GM19193 (cell line): ENCODE data around the gene MARCKSL1.

Experiments
- POLR2A ChIP-seq: IDR thresholded peaks from 4 replicates; pipeline ENCODE4 v1.6.1; 2011; ENCODE audit not compliant: insufficient read depth, insufficient read length; ENCODE audit errors: extremely low read depth

MARCKSL1 gene, protein sequence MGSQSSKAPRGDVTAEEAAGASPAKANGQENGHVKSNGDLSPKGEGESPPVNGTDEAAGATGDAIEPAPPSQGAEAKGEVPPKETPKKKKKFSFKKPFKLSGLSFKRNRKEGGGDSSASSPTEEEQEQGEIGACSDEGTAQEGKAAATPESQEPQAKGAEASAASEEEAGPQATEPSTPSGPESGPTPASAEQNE

DNA sequence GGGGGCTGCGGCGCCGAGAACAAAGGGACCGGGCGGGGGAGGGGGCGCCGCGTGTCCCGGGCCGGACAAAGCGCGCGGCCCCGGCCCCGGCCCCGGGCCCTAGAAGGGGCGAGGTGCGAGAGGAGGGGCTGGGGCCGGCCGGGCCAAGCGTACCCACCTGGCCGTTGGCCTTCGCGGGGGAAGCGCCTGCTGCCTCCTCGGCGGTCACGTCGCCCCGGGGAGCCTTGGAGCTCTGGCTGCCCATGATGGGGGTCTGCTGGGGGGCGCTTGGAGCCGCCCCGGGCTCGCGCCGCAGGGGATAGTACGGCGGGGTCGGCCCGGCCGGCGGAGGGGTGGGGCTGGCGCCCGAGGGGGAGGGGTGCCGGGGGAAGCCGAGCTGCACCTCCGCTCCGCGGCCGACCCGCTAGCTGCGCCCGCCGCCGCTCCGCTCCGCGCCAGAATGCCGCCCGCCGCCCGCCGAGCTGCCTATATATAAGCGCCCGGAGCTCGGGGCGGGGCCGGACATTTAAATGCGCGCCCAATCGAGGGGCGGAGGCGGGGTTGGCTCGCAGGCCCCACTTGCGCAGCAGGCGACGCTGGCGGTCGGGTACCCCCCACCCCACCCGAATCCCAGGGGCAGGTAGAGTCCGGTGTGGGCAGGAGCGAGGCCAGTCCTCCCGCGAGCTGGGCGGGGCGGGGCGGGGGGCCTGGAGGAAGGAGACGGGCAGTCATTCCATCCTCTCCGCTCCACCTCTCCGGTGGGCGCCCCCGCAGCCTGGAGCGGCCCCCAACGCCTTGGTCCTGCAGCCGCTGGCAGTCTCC, at the start of gene MARCKSL1:
Gene MARCKSL1 (minus strand): TSS at position 444 of the 801 bp plus-strand sequence. CDS start 200 bp downstream, at position 244.
- TF ChIP-seq POLR2A, result peak; percentile 99

- TF ChIP-seq POLR2A, result no peak
Observed at GRCh38 chr1:32380057-32380456, 44.0 kb upstream of the MARCKSL1 start.

DNA sequence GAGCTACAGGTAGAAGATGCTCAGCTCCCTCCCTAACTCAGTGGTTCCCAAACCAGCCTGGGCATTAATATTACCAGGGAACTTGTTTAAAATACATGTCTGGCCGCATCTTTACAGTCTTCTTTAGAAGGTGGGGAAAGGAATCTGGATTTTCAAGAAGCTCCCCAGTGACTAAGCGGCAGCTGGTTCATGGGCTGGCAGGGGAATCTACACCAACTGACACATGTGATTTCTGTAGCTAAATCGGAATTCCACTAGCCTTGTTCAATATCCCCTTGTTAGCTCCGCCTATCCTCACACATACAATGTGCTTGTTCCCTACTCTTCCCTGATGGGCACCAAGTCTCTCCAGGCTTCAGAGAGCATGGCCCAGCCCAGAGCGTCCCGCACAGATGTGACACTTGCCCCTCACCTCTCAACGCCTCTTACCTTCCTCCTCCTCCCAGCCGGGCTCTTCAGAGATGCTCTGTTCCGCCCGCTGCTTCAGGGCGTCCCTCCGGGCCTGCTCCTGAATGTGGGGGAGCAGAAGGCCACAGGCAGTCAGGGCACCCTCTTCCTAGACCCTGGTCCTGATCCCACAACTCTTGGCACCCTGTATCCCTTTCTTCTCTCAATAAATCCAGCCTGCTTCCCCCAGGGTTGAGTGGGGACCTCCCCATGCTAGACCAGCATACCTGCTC, 41.6 kb upstream of the MARCKSL1 start:
- no peak for TF ChIP-seq POLR2A

- no peak for TF ChIP-seq POLR2A
Observed at GRCh38 chr1:32376199-32376598, 40.2 kb upstream of the MARCKSL1 start.

GRCh38 chr1:32373996-32374592, 38.1 kb upstream of the MARCKSL1 start:
- TF ChIP-seq POLR2A, result no peak

- TF ChIP-seq POLR2A, result no peak
Observed at GRCh38 chr1:32372149-32372756, 36.2 kb upstream of the MARCKSL1 start.

DNA sequence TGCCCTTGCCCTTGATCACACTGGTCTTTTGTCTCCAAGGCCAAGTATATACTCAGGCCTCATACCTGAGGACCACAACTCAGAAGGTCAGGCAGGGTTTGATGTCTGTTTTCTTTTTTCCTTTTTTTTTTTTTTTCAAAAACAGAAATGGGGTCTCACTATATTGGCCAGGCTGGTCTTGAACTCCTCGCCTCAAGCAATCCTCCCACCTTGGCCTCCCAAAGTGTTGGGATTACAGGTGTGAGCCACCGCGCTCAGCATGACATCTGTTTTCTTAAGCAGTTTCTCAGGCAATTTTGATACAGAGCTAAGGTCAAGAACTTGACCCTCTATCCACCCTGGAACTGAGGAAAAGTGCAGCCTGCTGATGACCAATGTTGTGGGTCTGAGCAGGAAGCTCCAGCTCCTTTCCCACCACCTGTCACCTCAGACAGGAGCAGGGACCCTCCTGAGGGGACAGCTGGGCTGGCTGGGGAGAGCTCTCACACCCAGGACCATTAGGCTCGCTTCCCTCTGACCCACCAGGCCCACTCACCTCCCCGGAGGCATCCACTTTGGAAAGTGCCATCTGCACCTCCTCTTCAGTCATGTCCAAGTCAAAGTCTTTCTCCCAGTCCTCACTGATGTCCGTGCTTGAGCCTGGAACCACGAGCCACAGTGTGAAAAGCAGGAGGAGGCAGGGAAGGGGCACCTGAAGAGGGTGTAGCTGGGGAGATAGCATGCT, 32.0 kb upstream of the MARCKSL1 start:
- no peak for TF ChIP-seq POLR2A

GRCh38 chr1:32365445-32365844, 29.4 kb upstream of the MARCKSL1 start:
- no peak for TF ChIP-seq POLR2A

DNA sequence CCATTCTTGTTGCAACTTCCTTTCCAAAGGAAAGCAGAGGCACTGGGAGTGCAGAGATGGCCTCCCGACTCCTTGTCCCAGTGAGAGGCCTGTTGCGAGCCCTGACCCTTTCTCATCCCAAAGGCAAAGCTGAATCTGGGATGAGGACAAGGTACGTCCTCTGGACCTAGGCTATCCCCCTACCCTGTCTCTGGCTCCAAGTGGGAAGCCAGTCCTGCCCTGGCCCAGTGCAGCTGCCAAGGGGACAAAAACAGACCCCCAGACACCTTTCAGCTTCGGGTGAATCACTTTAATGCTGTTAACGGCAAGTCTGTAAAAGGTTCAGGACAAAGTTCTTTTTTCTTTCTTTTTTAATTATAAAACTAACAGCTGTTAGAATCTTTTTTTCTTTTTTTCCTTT, 28.8 kb upstream of the MARCKSL1 start:
- TF ChIP-seq POLR2A, result no peak

- no peak for TF ChIP-seq POLR2A
Observed at GRCh38 chr1:32363713-32364112, 27.7 kb upstream of the MARCKSL1 start.

DNA sequence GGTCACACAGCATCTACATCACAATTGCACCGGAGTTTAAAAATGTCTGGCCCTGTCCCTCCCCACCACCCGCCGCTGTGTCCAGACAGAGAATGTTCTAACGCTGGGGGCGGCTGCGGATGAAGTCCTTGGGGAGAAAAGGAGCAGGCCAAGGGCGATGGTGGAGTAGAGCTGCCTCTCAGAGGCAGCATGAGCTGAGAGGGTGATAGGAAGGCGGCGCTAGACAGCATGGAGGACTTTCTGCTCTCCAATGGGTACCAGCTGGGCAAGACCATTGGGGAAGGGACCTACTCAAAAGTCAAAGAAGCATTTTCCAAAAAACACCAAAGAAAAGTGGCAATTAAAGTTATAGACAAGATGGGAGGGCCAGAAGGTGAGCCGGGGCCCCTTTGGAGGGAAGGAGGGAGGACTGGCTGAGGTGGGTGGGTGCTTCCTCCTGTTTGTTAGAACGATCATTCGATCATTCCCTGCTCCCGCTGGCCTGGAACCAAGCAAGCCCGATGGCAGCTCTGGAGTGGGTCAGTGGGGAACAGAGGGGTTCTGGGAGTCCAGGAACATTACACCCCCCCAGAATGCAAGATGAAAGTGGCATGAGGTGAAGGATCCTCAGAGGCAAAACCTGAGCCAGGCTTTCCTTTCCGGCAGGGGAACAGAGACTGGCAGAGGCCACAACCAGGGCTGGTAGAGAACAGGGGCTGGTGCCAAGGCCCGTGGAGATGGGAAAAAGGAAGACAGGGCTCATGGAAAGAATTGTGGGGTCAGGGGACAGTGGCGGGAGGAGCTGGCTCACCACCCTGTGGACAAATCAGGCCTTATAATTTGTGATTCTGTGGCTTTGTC, 26.7 kb upstream of the MARCKSL1 start, which contains the start of the genes FAM229A and TSSK3:
Gene FAM229A (minus strand): TSS at position 12 of the 840 bp plus-strand sequence. CDS start 394 bp downstream, outside the sequence.
Gene TSSK3 (plus strand): TSS at position 66 of the 840 bp plus-strand sequence. CDS start 163 bp downstream, at position 229.
- no peak for TF ChIP-seq POLR2A

- TF ChIP-seq POLR2A, result no peak
Observed at GRCh38 chr1:32361674-32362473, 25.8 kb upstream of the MARCKSL1 start.
